GM12891 (cell line): ENCODE data around the gene ZNF638.
"Not testable (repeated sequence)": the region's sequence is repeated elsewhere in the genome, so short reads cannot be mapped to it uniquely, and the experiment has no call there.

Experiments used
- POLR2A ChIP-seq: IDR thresholded peaks from 2 replicates; pipeline ENCODE4 v1.6.1; 2011; ENCODE audit warnings: low read depth, low read length, control low read depth
- POLR2AphosphoS5 ChIP-seq: IDR thresholded peaks from 2 replicates; pipeline ENCODE4 v1.6.1; 2011; ENCODE audit warnings: low read depth, low read length, control low read depth
- SPI1 ChIP-seq: IDR thresholded peaks from 2 replicates; pipeline ENCODE4 v1.6.1; 2011; ENCODE audit warnings: low read depth, low read length, control low read depth

DNA sequence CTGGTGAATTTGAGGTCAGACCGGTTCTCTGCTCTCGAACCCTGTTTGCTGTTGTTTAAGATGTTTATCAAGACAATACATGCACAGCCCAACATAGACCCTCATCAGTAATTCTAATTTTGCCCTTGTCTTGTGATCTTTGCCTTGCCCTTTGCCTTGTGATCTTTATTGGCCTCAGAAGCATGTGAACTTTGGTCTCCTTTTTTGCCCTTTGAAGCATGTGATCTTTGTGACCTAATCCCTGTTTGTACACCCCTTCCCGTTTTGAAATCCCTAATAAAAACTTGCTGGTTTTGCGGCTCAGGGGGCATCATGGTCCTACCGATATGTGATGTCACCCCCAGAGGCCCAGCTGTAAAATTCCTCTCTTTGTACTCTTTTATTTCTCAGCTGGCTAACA is 113.6 kb downstream of the ZNF638 start:
- not testable (repeated sequence) for TF ChIP-seq POLR2A, POLR2AphosphoS5, SPI1
